GM21529 (cell line): ENCODE results near the gene PMCH.
"Not testable (repeated sequence)": the region's sequence is repeated elsewhere in the genome, so short reads cannot be mapped to it uniquely, and the experiment has no call there.

Experiments used
- ATAC-seq: cut with Tn5 transposase; IDR thresholded peaks from one replicate; pipeline ENCODE4 v1.9.1; 2021; ENCODE audit not compliant: unreplicated experiment

The PMCH gene

GRCh38 chr12:102197789-102198188 is at the start of gene PMCH:
Gene PMCH, minus strand, starts transcription at chr12:102197833. Its CDS starts 63 bp downstream, at chr12:102197770.
- peak; percentile 92 for ATAC-seq

GRCh38 chr12:102240859-102241258 is 43.2 kb upstream of the PMCH start:
- not testable (repeated sequence) for ATAC-seq

GRCh38 chr12:102234599-102234998 is 37.0 kb upstream of the PMCH start:
- no peak for ATAC-seq

GRCh38 chr12:102232446-102232845 is 34.8 kb upstream of the PMCH start:
- no peak for ATAC-seq

GRCh38 chr12:102232036-102232435 is 34.4 kb upstream of the PMCH start:
- no peak for ATAC-seq

- no peak for ATAC-seq
These were observed 30.3 kb upstream of the PMCH start for GRCh38 chr12:102227954-102228353.

- no peak for ATAC-seq
These were observed 23.1 kb upstream of the PMCH start for GRCh38 chr12:102220736-102221135.

GRCh38 chr12:102215992-102216691 is 18.5 kb upstream of the PMCH start:
- ATAC-seq: no peak

- ATAC-seq: no peak
These were observed 6.4 kb upstream of the PMCH start for GRCh38 chr12:102204025-102204424.

- ATAC-seq: no peak
These were observed 4.9 kb upstream of the PMCH start for GRCh38 chr12:102202556-102202955.

GRCh38 chr12:102201436-102202061 is 3.9 kb upstream of the PMCH start:
- ATAC-seq: no peak

- ATAC-seq: no peak
These were observed 1.8 kb downstream of the PMCH start for GRCh38 chr12:102195826-102196225.

GRCh38 chr12:102182635-102183034 is 15.0 kb downstream of the PMCH start:
- ATAC-seq: no peak

- no peak for ATAC-seq
These were observed 22.9 kb downstream of the PMCH start for GRCh38 chr12:102174761-102175160.

GRCh38 chr12:102174117-102174516 is 23.5 kb downstream of the PMCH start:
- ATAC-seq: no peak

GRCh38 chr12:102172436-102172835 is 25.2 kb downstream of the PMCH start:
- ATAC-seq: no peak

GRCh38 chr12:102171951-102172350 is 25.7 kb downstream of the PMCH start:
- no peak for ATAC-seq

- ATAC-seq: no peak
These were observed 27.6 kb downstream of the PMCH start for GRCh38 chr12:102169922-102170621.

GRCh38 chr12:102167821-102168604 is 29.6 kb downstream of the PMCH start:
- peak; percentile 86 for ATAC-seq

- ATAC-seq: no peak
These were observed 34.2 kb downstream of the PMCH start for GRCh38 chr12:102163383-102163782.

GRCh38 chr12:102155206-102155605 is 42.4 kb downstream of the PMCH start:
- ATAC-seq: not testable (repeated sequence)
